Small intestine (tissue), 7 donors: ENCODE measurements around the gene COX4I1. TPM values are rescaled to one million over a fixed set of nuclear protein-coding genes. Genes with fewer than 3 reads are reported as not detected.
"Not testable (repeated sequence)": the region's sequence is repeated elsewhere in the genome, so short reads cannot be mapped to it uniquely, and the experiment has no call there.

Experiments used
- DNase-seq, 2 donors: peaks; one replicate each; pipeline versions ENCODE4 v3.0.0 to v3.0.0-alpha.2; 2013
- FAIRE-seq: peaks from 2 replicates; lab custom pipeline; 2012; peaks lifted over from hg19 to GRCh38; lab: Jason Lieb, UNC
- H3K27ac ChIP-seq, 3 donors: one replicate each; pipeline ENCODE4 v1.5.1; 2013; ENCODE audit warnings: low read length in 2 of 3, mild to moderate bottlenecking in 2 of 3, control low read depth in 1 of 3, inconsistent platforms in 1 of 3, low read depth in 1 of 3, moderate library complexity in 1 of 3
- H3K27me3 ChIP-seq, 3 donors: one replicate each; pipeline ENCODE4 v1.6.1; 2013; ENCODE audit warnings: low read length in 3 of 3, inconsistent platforms in 1 of 3; ENCODE audit not compliant: control insufficient read depth in 3 of 3, insufficient read depth in 3 of 3
- H3K36me3 ChIP-seq, 3 donors: one replicate each; pipeline ENCODE4 v1.6.1; 2013; ENCODE audit warnings: low read length in 3 of 3, inconsistent platforms in 1 of 3, low read depth in 1 of 3, mild to moderate bottlenecking in 1 of 3, moderate library complexity in 1 of 3; ENCODE audit not compliant: control insufficient read depth in 3 of 3, insufficient read depth in 2 of 3
- H3K4me1 ChIP-seq, 3 donors: one replicate each; pipeline ENCODE4 v1.6.1; 2013; ENCODE audit warnings: low read length in 2 of 3, inconsistent platforms in 1 of 3, low read depth in 1 of 3, mild to moderate bottlenecking in 1 of 3, moderate library complexity in 1 of 3; ENCODE audit not compliant: control insufficient read depth in 3 of 3, insufficient read depth in 2 of 3
- H3K4me3 ChIP-seq, 3 donors: one replicate each; pipeline ENCODE4 v1.5.1; 2013; ENCODE audit warnings: low read length in 3 of 3, control low read depth in 1 of 3, inconsistent platforms in 1 of 3, low read depth in 1 of 3, mild to moderate bottlenecking in 1 of 3, moderate library complexity in 1 of 3
- H3K9me3 ChIP-seq, 2 donors: one replicate each; pipeline ENCODE4 v1.6.1; 2013; ENCODE audit warnings: low read depth in 1 of 2, low read length in 1 of 2; ENCODE audit not compliant: control insufficient read depth in 2 of 2, insufficient read depth in 1 of 2
- WGBS, 3 donors: extraction: QIAGEN DNeasy Blood & Tissue Kit; methylation state at CpG; one replicate each; pipeline ENCODE4 v1.1.7; 2013; 5-methylcytosine and 5-hydroxymethylcytosine counted together
- polyA plus RNA-seq, 4 donors: library from polyadenylated mRNA; stranded (reverse) in 3 of 4; unstranded in 1 of 4; fragments of 200-250 nt in 3 of 4; fragments of 120-200 nt in 1 of 4; gene quantifications; one replicate each; pipeline versions ENCODE4 v1.2.1 to v1.2.3, GENCODE V29; 2013
- donor health status: healthy with polysubstance abuse.
- donor health status: control.
- donor health status: control.
- donor health status: Bipolar disorder and iron deficiency.
- donor health status: healthy.

The COX4I1 gene
- polyA plus RNA-seq, 4 donors: 439 to 2,645 (median 1,917) TPM

- no peak overlapping the region for H3K27ac ChIP-seq
- peaks cover 0 to 23% (median 3%) of the 10 kb centered on the region in 3 donors for H3K27me3 ChIP-seq
- FAIRE-seq (no peak), DNase-seq (no peak)
- no peaks in the 10 kb centered on the region for H3K4me1 ChIP-seq
- H3K9me3 ChIP-seq: no peaks in the 10 kb centered on the region
- WGBS, 3 donors: 67 to 85% (median 73%) methylated on average over 20 of the region's 20 CpGs
- H3K4me3 ChIP-seq: no peak overlapping the region
- H3K36me3 ChIP-seq: no peaks in the 10 kb centered on the region
Measured at GRCh38 chr16:85812811-85813700, 13.6 kb downstream of the COX4I1 start.

- no peak for DNase-seq
- WGBS, 3 donors: 90 to 94% (median 92%) methylated on average over 14 of the region's 14 CpGs
Measured at GRCh38 chr16:85816159-85816558, 16.7 kb downstream of the COX4I1 start.

GRCh38 chr16:85817195-85817594 is 17.7 kb downstream of the COX4I1 start:
- H3K36me3 ChIP-seq, H3K9me3 ChIP-seq, H3K4me1 ChIP-seq, H3K4me3 ChIP-seq, FAIRE-seq, DNase-seq, H3K27ac ChIP-seq: not testable (repeated sequence)
- 88 to 90% (median 90%) methylated on average over 6 of the region's 6 CpGs for WGBS, 3 donors
- H3K27me3 ChIP-seq: peaks cover 0 to 17% (median 0%) of the 10 kb centered on the region in 3 donors

More at GRCh38 chr16:85816159-85816558, 16.7 kb downstream of the COX4I1 start:
- H3K4me1 ChIP-seq: no peaks in the 10 kb centered on the region
- no peak for FAIRE-seq
- H3K4me3 ChIP-seq: no peak overlapping the region
- no peak overlapping the region for H3K27ac ChIP-seq
- H3K27me3 ChIP-seq: peaks cover 0 to 26% (median 3%) of the 10 kb centered on the region in 3 donors
- no peaks in the 10 kb centered on the region for H3K9me3 ChIP-seq
- H3K36me3 ChIP-seq: no peaks in the 10 kb centered on the region

GRCh38 chr16:85819245-85819644 is 19.8 kb downstream of the COX4I1 start:
- Histone ChIP-seq H3K4me3 (no peak overlapping the region), H3K36me3 (no peaks in the 10 kb centered on the region), H3K4me1 (peaks cover 0 to 3% (median 0%) of the 10 kb centered on the region in 3 donors), H3K27me3 (peaks cover 0 to 4% (median 0%) of the 10 kb centered on the region in 3 donors), H3K27ac (no peak overlapping the region), H3K9me3 (no peaks in the 10 kb centered on the region)
- 2% methylated on average over 10 of the region's 10 CpGs for WGBS, 3 donors
- FAIRE-seq: no peak
- DNase-seq: peak; percentile 87 to 89

GRCh38 chr16:85819771-85820170 is 20.3 kb downstream of the COX4I1 start:
- Histone ChIP-seq H3K27ac (no peak overlapping the region), H3K4me3 (no peak overlapping the region), H3K4me1 (peaks cover 0 to 3% (median 0%) of the 10 kb centered on the region in 3 donors), H3K9me3 (no peaks in the 10 kb centered on the region), H3K27me3 (peaks cover 0 to 4% (median 0%) of the 10 kb centered on the region in 3 donors), H3K36me3 (no peaks in the 10 kb centered on the region)
- FAIRE-seq (no peak), DNase-seq (no peak)
- 52 to 72% (median 70%) methylated on average over 6 of the region's 6 CpGs for WGBS, 3 donors

- Histone ChIP-seq H3K9me3 (no peaks in the 10 kb centered on the region), H3K27ac (no peak overlapping the region), H3K36me3 (no peaks in the 10 kb centered on the region), H3K4me1 (peaks cover 0 to 3% (median 0%) of the 10 kb centered on the region in 3 donors), H3K27me3 (peaks cover 0 to 4% (median 0%) of the 10 kb centered on the region in 3 donors), H3K4me3 (no peak overlapping the region)
- DNase-seq (no peak), FAIRE-seq (no peak)
- 59 to 71% (median 64%) methylated on average over 22 of the region's 22 CpGs for WGBS, 3 donors
Measured at GRCh38 chr16:85820604-85821372, 21.3 kb downstream of the COX4I1 start.

GRCh38 chr16:85821390-85822135 is 22.1 kb downstream of the COX4I1 start:
- no peaks in the 10 kb centered on the region for H3K9me3 ChIP-seq
- H3K27me3 ChIP-seq: peaks cover 0 to 4% (median 0%) of the 10 kb centered on the region in 3 donors
- peaks cover 0 to 3% (median 0%) of the 10 kb centered on the region in 3 donors for H3K4me1 ChIP-seq
- H3K36me3 ChIP-seq: no peaks in the 10 kb centered on the region
- WGBS, 3 donors: 9 to 11% (median 11%) methylated on average over 27 of the region's 27 CpGs
- no peak overlapping the region for H3K27ac ChIP-seq
- FAIRE-seq (no peak), DNase-seq (peak; percentile 80 to 85)
- H3K4me3 ChIP-seq: no peak overlapping the region

GRCh38 chr16:85822145-85822544 is 22.6 kb downstream of the COX4I1 start:
- no peaks in the 10 kb centered on the region for H3K36me3 ChIP-seq
- H3K4me3 ChIP-seq: no peak overlapping the region
- H3K4me1 ChIP-seq: peaks cover 0 to 3% (median 0%) of the 10 kb centered on the region in 3 donors
- H3K27ac ChIP-seq: no peak overlapping the region
- H3K9me3 ChIP-seq: no peaks in the 10 kb centered on the region
- peaks cover 0 to 4% (median 0%) of the 10 kb centered on the region in 3 donors for H3K27me3 ChIP-seq
- FAIRE-seq (no peak), DNase-seq (no peak)
- WGBS, 3 donors: 88 to 94% (median 91%) methylated on average over 12 of the region's 12 CpGs
